K562 (cell line): ENCODE data around the gene CD164. TPM values are rescaled to one million over a fixed set of nuclear protein-coding genes. Genes with fewer than 3 reads are reported as not detected.

Experiments used
- ASH1L ChIP-seq: fragments of 450-650 bp; IDR thresholded peaks from 2 replicates; pipeline ENCODE4 v1.6.1; 2018; ENCODE audit warnings: borderline replicate concordance, mild to moderate bottlenecking, low read depth; ENCODE audit not compliant: partially characterized antibody
- CBX3 ChIP-seq, 2 experiments: IDR thresholded peaks; 1 replicate in 1 of 2; 2 replicates in 1 of 2; pipeline ENCODE4 v1.6.1; 2012; ENCODE audit warnings: inconsistent platforms in 2 of 2, low read length in 2 of 2, borderline replicate concordance in 1 of 2, control low read depth in 1 of 2
- FOSL1 ChIP-seq: fragments of 200-800 bp; sonication (Bioruptor generic); conservative IDR thresholded peaks from 2 replicates; pipeline ENCODE4 v1.6.1; 2016; ENCODE audit warnings: missing genetic modification characterization, missing compliant biosample characterization
- HDAC3 ChIP-seq: fragments of 450-650 bp; IDR thresholded peaks from 2 replicates; pipeline ENCODE4 v1.6.1; 2018; ENCODE audit warnings: borderline replicate concordance, mild to moderate bottlenecking, moderate library complexity; ENCODE audit not compliant: partially characterized antibody
- HMGN3 ChIP-seq: IDR thresholded peaks from 2 replicates; pipeline ENCODE4 v1.6.1; 2011; ENCODE audit warnings: borderline replicate concordance, low read depth, mild to moderate bottlenecking, mixed read lengths, low read length; ENCODE audit not compliant: insufficient read length; ENCODE audit errors: extremely low read depth
- HNRNPLL ChIP-seq: fragments of 200-400 bp; formaldehyde crosslinking; IDR thresholded peaks from 2 replicates; pipeline ENCODE4 v1.6.1; 2017; ENCODE audit warnings: low read length, low read depth, mild to moderate bottlenecking; ENCODE audit not compliant: poor library complexity, severe bottlenecking
- JUND ChIP-seq, 2 experiments: IDR thresholded peaks; 2 replicates in 1 of 2; 3 replicates in 1 of 2; pipeline ENCODE4 v1.6.1; 2011; ENCODE audit warnings: borderline replicate concordance in 2 of 2, low read depth in 2 of 2, low read length in 2 of 2, improper control_type of control experiment in 1 of 2, missing biosample characterization in 1 of 2, missing genetic modification characterization in 1 of 2, missing genetic modification reagents in 1 of 2
- NFATC3 ChIP-seq: fragments of 450-650 bp; IDR thresholded peaks from 2 replicates; pipeline ENCODE4 v1.6.1; 2017; ENCODE audit warnings: mild to moderate bottlenecking
- PCBP1 ChIP-seq: fragments of 200-400 bp; formaldehyde crosslinking; IDR thresholded peaks from 2 replicates; pipeline ENCODE4 v1.6.1; 2018; ENCODE audit warnings: mild to moderate bottlenecking, low read depth, low read length; ENCODE audit not compliant: poor library complexity, severe bottlenecking
- PTTG1 ChIP-seq: fragments of 450-650 bp; IDR thresholded peaks from 2 replicates; pipeline ENCODE4 v1.6.1; 2016; ENCODE audit warnings: low read depth, mild to moderate bottlenecking, missing genetic modification characterization, missing compliant biosample characterization
- SMARCB1 ChIP-seq: IDR thresholded peaks from 2 replicates; pipeline ENCODE4 v1.6.1; 2011; ENCODE audit warnings: improper control_type of control experiment, low read depth; ENCODE audit not compliant: insufficient read length
- SP1 ChIP-seq: sonication (generic); formaldehyde crosslinking; IDR thresholded peaks from 2 replicates; pipeline ENCODE4 v1.8.1; 2022; ENCODE audit warnings: mild to moderate bottlenecking, missing genetic modification reagents
- ZC3H11A ChIP-seq: IDR thresholded peaks from 2 replicates; pipeline ENCODE4 v1.6.1; 2012; ENCODE audit warnings: low read depth, low read length, improper control_type of control experiment
- ZKSCAN1 ChIP-seq: fragments of 150-350 bp; IDR thresholded peaks from 2 replicates; pipeline ENCODE4 v1.6.1; 2016; ENCODE audit warnings: low read depth, low read length
- polyA plus RNA-seq, 8 experiments: library from polyadenylated mRNA; depleted of rRNA in 4 of 8; stranded (reverse) in 5 of 8; unstranded in 3 of 8; fragments of >200 nt; fragmentation: Nextera tagmentation in 2 of 8; fragmentation: Illumina TruSeq in 1 of 8; extraction: Ambion mirVana in 2 of 8; extraction: Trizol in 1 of 8; gene quantifications; 2 replicates each; pipeline versions ENCODE4 v1.2.1 to v1.2.3, GENCODE V29; 2011 to 2014; ENCODE audit warnings: inconsistent platforms in 1 of 8, missing spikeins in 1 of 8
- total RNA-seq, 7 experiments: library from RNA; depleted of rRNA in 6 of 7; stranded (reverse); fragments of >200 nt in 6 of 7; fragmentation: Illumina TruSeq in 2 of 7; extraction: Trizol in 2 of 7; gene quantifications; 2 replicates each; pipeline versions ENCODE4 v1.2.1 to v1.2.3, GENCODE V29; 2011 to 2021; ENCODE audit warnings: low replicate concordance in 1 of 7
- TF ChIP-seq, protein P1 (sequence below): sonication (generic); formaldehyde crosslinking; IDR thresholded peaks from 2 replicates; pipeline ENCODE4 v1.8.0; 2022; ENCODE audit warnings: mild to moderate bottlenecking, missing genetic modification reagents
- TF ChIP-seq, protein P2 (sequence below), 2 experiments: fragments of 450-650 bp in 1 of 2; IDR thresholded peaks; 2 replicates each; pipeline ENCODE4 v1.6.1; 2011 to 2017; ENCODE audit warnings: low read depth in 2 of 2, antibody characterized with exemption in 1 of 2, borderline replicate concordance in 1 of 2, low read length in 1 of 2, mild to moderate bottlenecking in 1 of 2, mixed read lengths in 1 of 2; ENCODE audit not compliant: control insufficient read depth in 1 of 2

CD164 gene
- total and polyA plus RNA-seq, 9 of the 15 experiments (the other 6 are each of a cell fraction or from before 2014, with no cell fraction given) = 79.5 to 317 (median 165) TPM

DNA sequence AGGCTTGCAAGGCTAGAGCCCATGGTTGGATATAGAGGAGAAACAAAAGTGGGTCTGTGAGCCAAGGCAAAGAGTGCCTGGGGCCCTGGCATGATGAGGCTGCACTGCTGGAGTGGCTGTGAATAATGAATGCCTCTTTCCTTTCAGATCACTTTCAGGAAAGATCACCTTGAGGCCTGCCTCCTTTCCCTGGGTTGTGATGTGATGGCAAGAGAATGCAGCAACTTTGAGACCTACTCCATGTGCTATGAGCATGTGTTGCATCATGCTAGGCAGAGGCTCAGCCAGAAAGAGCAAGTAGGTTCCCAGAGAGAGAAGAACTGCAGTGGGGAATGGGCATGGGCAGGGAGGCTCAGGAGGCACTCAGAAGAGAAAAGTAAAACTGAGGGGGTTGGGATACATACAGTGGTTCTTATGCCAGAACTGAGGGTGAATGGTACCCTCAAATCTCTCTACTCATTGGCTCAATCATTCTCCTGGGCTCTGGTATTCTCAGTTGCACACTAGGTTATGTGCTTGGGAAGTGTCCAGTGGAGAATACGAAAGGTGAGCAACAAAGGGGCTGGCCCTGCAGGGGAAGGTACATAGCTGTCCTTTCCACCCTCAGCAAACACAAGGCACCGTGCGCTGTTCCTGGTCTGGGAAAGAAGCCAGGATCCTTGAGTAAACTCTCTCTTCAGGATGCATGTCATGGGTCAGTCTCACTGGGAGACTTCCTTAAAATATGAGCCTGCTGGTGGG is 45.9 kb downstream of the CD164 start (continued):
- TF ChIP-seq HDAC3 = no peak
- TF ChIP-seq, protein P1, sequence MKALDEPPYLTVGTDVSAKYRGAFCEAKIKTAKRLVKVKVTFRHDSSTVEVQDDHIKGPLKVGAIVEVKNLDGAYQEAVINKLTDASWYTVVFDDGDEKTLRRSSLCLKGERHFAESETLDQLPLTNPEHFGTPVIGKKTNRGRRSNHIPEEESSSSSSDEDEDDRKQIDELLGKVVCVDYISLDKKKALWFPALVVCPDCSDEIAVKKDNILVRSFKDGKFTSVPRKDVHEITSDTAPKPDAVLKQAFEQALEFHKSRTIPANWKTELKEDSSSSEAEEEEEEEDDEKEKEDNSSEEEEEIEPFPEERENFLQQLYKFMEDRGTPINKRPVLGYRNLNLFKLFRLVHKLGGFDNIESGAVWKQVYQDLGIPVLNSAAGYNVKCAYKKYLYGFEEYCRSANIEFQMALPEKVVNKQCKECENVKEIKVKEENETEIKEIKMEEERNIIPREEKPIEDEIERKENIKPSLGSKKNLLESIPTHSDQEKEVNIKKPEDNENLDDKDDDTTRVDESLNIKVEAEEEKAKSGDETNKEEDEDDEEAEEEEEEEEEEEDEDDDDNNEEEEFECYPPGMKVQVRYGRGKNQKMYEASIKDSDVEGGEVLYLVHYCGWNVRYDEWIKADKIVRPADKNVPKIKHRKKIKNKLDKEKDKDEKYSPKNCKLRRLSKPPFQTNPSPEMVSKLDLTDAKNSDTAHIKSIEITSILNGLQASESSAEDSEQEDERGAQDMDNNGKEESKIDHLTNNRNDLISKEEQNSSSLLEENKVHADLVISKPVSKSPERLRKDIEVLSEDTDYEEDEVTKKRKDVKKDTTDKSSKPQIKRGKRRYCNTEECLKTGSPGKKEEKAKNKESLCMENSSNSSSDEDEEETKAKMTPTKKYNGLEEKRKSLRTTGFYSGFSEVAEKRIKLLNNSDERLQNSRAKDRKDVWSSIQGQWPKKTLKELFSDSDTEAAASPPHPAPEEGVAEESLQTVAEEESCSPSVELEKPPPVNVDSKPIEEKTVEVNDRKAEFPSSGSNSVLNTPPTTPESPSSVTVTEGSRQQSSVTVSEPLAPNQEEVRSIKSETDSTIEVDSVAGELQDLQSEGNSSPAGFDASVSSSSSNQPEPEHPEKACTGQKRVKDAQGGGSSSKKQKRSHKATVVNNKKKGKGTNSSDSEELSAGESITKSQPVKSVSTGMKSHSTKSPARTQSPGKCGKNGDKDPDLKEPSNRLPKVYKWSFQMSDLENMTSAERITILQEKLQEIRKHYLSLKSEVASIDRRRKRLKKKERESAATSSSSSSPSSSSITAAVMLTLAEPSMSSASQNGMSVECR (CRISPR knock-in tag) = no peak
- TF ChIP-seq CBX3 (IDR thresholded peaks at IDR 0.05; ENCODE audit: borderline replicate concordance in 1 of 2, low read length in 2 of 2) = no peak
- TF ChIP-seq ZC3H11A = no peak
- no peak for TF ChIP-seq ASH1L
- TF ChIP-seq, protein P2, sequence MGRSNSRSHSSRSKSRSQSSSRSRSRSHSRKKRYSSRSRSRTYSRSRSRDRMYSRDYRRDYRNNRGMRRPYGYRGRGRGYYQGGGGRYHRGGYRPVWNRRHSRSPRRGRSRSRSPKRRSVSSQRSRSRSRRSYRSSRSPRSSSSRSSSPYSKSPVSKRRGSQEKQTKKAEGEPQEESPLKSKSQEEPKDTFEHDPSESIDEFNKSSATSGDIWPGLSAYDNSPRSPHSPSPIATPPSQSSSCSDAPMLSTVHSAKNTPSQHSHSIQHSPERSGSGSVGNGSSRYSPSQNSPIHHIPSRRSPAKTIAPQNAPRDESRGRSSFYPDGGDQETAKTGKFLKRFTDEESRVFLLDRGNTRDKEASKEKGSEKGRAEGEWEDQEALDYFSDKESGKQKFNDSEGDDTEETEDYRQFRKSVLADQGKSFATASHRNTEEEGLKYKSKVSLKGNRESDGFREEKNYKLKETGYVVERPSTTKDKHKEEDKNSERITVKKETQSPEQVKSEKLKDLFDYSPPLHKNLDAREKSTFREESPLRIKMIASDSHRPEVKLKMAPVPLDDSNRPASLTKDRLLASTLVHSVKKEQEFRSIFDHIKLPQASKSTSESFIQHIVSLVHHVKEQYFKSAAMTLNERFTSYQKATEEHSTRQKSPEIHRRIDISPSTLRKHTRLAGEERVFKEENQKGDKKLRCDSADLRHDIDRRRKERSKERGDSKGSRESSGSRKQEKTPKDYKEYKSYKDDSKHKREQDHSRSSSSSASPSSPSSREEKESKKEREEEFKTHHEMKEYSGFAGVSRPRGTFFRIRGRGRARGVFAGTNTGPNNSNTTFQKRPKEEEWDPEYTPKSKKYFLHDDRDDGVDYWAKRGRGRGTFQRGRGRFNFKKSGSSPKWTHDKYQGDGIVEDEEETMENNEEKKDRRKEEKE (IDR thresholded peaks at IDR 0.05; ENCODE audit: borderline replicate concordance in 1 of 2, control insufficient read depth in 1 of 2, low read depth in 2 of 2, low read length in 1 of 2) = no peak
- no peak for TF ChIP-seq ZKSCAN1
- no peak for TF ChIP-seq HMGN3
- no peak for TF ChIP-seq HNRNPLL
- TF ChIP-seq NFATC3 = no peak
- TF ChIP-seq PTTG1 = no peak; the same call in 1 of the 2 replicates
- TF ChIP-seq JUND (IDR thresholded peaks at IDR 0.05; ENCODE audit: borderline replicate concordance, low read depth, low read length) = peak; percentile 63
- peak; percentile 51; the same call in 1 of the 3 replicates for TF ChIP-seq JUND (tag; IDR thresholded peaks at IDR 0.05; ENCODE audit: borderline replicate concordance, low read depth, low read length)
- no peak; the same call in 1 of the 2 replicates for TF ChIP-seq FOSL1 (tag)
- TF ChIP-seq SMARCB1 = no peak
- no peak for TF ChIP-seq PCBP1
- TF ChIP-seq SP1 (CRISPR knock-in tag) = no peak
